Hematopoietic multipotent progenitor cell treated with erythropoietin and hydrocortisone succinate and interleukin-3 and kit ligand, for 8 days (in vitro differentiated cells): ENCODE data around the gene SELENOI.
"Not testable (repeated sequence)": the region's sequence is repeated elsewhere in the genome, so short reads cannot be mapped to it uniquely, and the experiment has no call there.

Experiments used
- DNase-seq: peaks from one replicate; pipeline ENCODE4 v3.0.0-alpha.2; 2015

Gene SELENOI

GRCh38 chr2:26359886-26360473, 14.0 kb downstream of the SELENOI start:
- peak; percentile 13 for DNase-seq

DNA sequence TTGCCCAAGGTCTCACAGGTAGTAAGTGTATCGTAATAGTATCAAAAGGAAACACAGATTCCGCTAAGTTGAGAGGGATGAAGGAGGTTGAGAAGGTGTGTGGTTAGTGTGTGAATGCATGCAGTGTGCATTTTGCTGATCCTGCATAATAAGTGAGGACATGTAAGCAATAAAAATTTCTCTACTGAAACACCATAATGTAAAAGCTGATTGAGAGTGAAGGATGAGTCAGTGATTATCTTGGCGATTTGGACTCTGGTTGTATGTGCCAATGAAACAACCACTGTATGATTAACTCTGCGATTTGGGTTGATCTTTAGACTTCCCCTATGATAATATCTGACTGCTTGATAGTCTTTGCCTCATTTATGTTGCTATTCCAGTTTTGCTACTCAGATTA, 17.4 kb downstream of the SELENOI start:
- DNase-seq = peak; percentile 22

DNA sequence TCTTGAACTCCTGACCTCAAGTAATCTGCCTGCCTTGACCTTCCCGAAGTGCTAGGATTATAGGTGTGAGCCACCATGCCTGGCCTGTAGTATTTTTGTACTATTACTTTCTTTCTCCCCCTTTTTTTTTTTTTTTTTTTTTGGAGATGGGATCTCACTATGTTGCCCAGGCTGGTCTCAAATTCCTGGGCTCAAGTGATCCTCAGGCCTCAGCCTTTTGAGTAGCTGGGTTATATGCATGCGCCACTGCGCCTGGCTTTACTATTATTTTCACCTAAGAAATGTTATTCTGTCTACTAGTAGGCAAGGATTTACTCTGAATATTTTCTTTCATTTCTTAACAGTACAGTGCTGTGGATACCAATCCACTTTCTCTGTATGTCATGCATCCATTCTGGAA, 18.0 kb downstream of the SELENOI start:
- no peak for DNase-seq

DNA sequence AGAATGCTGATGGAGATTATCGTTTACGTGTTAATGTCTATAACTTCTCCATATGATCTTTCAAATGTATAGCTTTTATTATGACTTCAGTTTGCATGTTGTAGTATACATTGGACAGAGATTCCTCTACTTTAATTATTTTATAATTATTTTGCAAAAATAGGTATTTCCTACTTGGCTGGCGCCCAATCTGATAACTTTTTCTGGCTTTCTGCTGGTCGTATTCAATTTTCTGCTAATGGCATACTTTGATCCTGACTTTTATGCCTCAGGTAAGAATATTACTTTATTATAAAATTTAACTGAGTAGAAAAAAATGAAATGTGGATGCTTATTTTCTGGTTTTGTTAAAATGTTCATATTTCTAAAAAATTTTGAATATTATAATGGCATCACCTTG, 18.7 kb downstream of the SELENOI start:
- DNase-seq = no peak

- no peak for DNase-seq
These were observed 21.0 kb downstream of the SELENOI start for GRCh38 chr2:26366957-26367356.

DNA sequence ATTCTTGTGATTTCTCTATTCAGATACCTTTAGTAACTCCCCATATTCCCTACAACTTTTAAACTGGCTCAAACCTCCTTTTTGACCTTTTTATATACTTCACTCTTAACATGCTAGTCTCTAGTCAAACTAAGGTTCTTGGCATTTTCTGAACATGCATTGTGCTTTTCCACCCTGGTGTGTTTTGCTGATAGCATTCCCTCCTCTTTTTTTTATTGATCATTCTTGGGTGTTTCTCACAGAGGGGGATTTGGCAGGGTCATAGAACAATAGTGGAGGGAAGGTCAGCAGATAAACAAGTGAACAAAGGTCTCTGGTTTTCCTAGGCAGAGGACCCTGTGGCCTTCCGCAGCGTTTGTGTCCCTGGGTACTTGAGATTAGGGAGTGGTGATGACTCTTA, 23.7 kb downstream of the SELENOI start:
- DNase-seq = not testable (repeated sequence)

DNA sequence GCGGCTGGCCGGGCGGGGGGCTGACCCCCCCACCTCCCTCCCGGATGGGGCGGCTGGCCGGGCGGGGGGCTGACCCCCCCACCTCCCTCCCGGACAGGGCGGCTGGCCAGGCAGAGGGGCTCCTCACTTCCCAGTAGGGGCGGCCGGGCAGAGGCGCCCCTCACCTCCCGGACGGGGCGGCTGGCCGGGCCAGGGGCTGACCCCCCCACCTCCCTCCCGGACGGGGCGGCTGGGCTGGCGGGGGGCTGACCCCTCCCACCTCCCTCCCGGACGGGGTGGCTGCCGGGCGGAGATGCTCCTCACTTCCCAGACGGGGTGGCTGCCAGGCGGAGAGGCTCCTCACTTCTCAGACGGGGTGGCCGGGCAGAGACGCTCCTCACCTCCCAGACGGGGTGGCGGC, 25.0 kb downstream of the SELENOI start:
- not testable (repeated sequence) for DNase-seq

DNA sequence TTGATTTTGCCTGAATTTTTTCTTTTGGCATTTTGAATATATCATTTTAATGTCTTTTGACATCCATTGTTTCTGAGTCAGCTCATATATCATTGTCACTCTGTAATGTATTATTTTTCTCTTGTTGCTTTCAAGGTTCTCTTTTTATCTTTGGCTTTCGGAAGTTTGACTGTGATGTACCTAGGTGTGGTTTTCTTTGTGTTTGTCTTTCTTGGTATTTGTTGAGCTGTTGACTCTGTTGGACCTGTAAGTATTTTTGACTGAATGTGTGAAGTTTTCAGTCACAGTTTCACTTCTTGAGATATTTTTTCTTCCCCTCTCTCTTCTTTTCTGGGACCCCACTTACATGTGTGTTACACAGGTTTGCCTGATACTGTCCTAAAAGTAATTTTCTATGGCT, 30.9 kb downstream of the SELENOI start:
- DNase-seq = no peak

GRCh38 chr2:26380281-26380680, 34.3 kb downstream of the SELENOI start:
- DNase-seq = no peak

GRCh38 chr2:26382564-26382963, 36.6 kb downstream of the SELENOI start:
- DNase-seq = no peak

DNA sequence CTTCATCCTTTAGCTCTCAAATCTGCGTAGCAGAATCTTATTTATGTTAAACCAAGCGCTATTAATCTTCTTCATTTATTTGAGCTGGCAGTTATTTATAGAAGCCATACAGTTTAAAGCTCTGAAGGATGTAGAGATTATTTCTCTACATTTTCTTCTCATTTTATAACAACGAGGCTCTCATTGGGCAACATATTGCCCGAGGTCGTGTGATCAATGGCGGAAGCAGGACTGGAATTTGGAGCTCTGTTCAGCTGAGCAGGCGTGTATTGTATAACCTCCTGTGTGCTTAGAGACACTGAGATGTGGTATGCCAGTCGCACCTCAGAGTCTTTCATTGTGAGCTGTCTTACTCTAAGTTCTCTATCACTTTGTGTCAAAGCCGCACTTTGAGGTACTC, 38.2 kb downstream of the SELENOI start:
- no peak for DNase-seq

DNA sequence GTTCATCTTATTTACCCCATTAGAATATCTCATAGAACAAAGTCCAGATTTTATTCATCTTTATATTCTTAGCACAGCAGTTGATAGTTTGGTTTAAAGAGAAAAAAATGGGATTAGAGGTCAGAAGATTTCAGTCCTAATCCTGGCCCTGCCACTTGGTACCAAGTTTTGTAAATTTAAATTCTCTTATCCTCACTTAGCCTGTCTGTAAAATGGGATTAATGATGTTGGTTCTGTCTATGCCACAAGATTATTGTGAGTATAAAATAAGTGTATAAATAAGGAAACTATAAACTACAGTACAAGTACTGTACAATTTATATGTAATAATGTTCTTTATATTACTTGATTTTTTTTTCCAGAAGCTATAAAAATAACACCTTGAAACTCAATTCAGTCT, 38.7 kb downstream of the SELENOI start:
- DNase-seq = no peak

DNA sequence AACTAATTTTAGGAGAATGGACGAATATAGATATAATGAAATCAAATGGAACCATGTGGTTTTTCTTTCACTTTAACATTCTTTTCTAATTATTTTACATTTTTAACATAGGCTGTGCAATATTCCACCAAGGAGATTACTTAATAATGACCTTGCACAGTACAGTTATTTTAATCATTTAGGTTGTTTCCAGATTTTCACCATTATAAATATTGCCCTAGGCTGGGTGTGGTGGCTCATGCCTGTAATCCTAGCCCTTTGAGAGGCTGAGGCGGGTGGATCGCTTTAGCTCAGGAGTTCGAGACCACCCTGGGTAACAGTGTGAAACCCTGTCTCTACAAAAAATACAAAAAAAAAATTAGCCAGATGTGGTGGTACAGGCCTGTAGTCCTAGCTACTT, 41.2 kb downstream of the SELENOI start:
- DNase-seq = no peak

- DNase-seq = no peak
These were observed 48.8 kb downstream of the SELENOI start for GRCh38 chr2:26394694-26395093.

DNA sequence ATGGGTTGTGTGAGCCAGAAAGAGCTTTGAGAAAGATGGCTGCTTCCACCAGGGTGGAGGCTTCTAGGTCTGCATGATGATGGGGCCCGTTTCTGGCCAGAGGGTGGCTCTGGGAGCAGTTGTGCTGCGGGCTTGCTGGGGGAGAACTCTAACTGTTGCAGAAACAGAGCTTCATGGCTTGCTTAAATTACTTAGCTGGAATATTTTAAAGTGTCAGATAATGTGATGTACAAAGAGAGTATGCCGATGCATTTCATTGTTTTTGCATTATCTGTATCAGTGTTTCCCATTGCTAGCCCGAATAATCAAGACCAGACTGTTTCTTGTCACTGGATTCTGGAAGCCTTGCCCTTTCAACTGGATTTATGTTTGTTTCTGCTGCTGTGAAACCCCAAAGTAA, 49.5 kb downstream of the SELENOI start:
- DNase-seq = no peak

DNA sequence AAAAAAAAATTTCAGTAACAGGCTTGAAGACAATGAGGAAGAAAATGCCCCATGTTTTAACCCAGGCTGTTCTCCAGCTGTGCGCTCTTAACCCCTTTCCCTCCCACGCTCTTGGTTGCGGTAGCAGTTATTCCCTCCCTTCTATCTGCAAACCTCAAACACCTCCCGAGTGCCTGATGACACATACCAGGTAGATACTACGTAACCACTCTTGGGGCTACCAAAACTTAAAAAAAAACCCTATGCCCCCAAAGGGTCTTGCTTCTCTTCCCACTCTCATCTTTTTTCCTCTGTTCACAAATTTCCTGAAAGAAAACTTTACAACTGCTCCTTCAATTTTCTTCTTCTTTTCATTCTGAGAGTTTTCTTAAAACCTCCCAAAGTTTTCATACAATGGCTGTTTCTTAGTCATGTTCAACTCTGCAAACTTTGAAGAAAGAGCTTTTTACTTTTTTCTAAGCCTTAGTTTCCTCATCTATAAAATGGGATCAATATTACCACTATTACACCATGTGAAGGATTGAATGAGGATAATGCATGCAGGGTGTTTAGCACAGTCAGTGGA, 50.9 kb downstream of the SELENOI start:
- no peak for DNase-seq

DNA sequence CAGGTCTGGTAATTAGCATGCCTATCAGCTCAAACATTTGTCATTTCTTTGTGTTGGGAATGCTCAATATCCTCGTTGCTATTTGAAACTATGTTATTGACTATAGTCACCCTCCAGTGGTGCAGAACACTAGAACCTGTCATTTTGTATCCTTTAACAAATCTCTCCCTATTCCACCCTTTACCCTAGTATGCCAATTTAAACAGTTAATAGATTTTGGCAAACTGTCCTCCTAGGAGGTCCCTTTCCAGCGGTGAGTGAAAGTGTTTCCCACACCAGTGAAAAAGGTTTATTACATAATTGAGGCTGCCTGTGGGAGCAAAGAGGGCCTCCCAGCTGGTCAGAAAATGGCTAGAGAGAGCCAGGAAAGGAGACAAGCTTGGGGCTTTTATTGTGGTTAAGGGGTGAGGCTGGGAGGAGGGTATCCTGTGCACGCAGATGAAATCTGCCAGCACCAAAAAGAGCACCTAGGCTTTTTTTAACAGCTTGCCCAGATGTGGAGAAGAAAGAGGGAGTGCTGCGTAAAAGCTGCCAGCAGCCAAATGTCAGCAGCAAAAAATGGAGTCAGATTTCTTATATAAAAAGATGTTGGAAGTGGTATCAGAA, 53.9 kb downstream of the SELENOI start:
- no peak for DNase-seq

GRCh38 chr2:26400723-26401122, 54.8 kb downstream of the SELENOI start:
- DNase-seq = no peak

GRCh38 chr2:26401739-26402541, 56.0 kb downstream of the SELENOI start, which contains the start of gene DRC1:
Gene DRC1 (plus strand): TSS chr2:26401920. CDS start chr2:26401990, 70 bp downstream.
- DNase-seq = peak; percentile 55

- DNase-seq = no peak
These were observed 61.6 kb downstream of the SELENOI start for GRCh38 chr2:26407526-26407925.

DNA sequence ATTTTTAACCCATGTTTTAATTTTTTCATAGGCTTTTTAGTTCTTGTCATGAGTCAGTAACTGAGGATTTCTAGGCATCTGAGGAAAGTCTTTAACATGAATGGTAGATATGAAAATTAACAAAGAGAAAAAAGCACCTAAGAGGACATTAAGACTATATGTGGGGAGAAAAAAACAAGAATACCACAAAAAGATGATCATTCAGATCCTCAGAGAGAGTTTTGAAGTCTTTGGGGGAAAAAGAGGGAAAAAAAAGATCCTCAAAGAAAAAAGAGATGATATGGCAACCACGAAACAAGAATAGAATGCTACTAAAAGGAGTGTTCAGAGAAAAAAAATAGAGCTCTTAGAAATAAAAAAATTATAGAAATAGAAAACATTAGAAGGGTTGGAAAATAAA, 63.8 kb downstream of the SELENOI start:
- DNase-seq = no peak

GRCh38 chr2:26410764-26411243, 64.9 kb downstream of the SELENOI start:
- no peak for DNase-seq

DNA sequence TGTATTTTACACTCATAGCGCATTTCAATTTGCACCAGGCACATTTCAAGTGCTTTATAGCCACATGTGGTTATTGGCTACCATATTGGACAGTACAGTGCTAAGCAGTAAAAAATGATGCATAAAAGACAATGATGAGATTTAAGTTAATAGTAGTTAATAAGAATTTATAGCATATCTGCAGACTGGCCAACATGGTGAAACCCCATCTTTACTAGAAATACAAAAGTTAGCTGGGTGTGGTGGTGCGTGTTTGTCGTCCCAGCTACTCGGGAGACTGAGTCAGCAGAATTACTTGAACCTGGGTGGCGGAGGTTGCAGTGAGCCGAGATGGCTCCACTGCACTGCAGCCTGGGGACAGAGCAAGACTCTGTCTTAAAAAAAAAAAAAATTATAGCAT, 65.5 kb downstream of the SELENOI start:
- no peak for DNase-seq
